ENCODE data around the gene AGPAT3. TPM values are rescaled to one million over a fixed set of nuclear protein-coding genes. Genes with fewer than 3 reads are reported as not detected.

The AGPAT3 gene
- total and polyA plus RNA-seq, 10 of the 15 experiments (the other 5 are each of a cell fraction or from before 2014, with no cell fraction given), result 1.2 to 110 (median 30.8) TPM

- no peak for TF ChIP-seq ELK1 (IDR thresholded peaks at IDR 0.05; ENCODE audit: low read depth, low read length)
- no peak for TF ChIP-seq CHD2 (IDR thresholded peaks at IDR 0.05; ENCODE audit: borderline replicate concordance, low read depth, low read length)
- TF ChIP-seq CTCF (IDR thresholded peaks at IDR 0.05 in 2 of 3, conservative IDR thresholded peaks at IDR 0.05 in 1 of 3; ENCODE audit: control insufficient read depth in 2 of 3, extremely low read depth in 1 of 3, insufficient read depth in 1 of 3, low read depth in 3 of 3, low read length in 3 of 3), result 0 out of 6 replicates have a peak, but pooled peaks of 1 of the 3 experiments have one; percentile 3
- no peak for TF ChIP-seq RCOR1 (conservative IDR thresholded peaks at IDR 0.05; ENCODE audit: low read depth, low read length)
- TF ChIP-seq SPI1 (IDR thresholded peaks at IDR 0.05; ENCODE audit: borderline replicate concordance, insufficient read depth, low read depth, low read length), result no peak
- TF ChIP-seq SP1 (IDR thresholded peaks at IDR 0.05; ENCODE audit: low read depth, low read length), result no peak
- TF ChIP-seq CREB1 (IDR thresholded peaks at IDR 0.05; ENCODE audit: low read depth), result no peak
- TF ChIP-seq KLF5 (IDR thresholded peaks at IDR 0.05; ENCODE audit: partially characterized antibody), result no peak
- peak; percentile 72 for TF ChIP-seq RAD51 (IDR thresholded peaks at IDR 0.05)
- peak; percentile 47; the same call in 1 of the 2 replicates for TF ChIP-seq LARP7 (IDR thresholded peaks at IDR 0.05)
- no peak for TF ChIP-seq MAX (IDR thresholded peaks at IDR 0.05; ENCODE audit: low read depth, low read length)
- TF ChIP-seq YBX1 (IDR thresholded peaks at IDR 0.05), result no peak
- no peak for TF ChIP-seq E4F1 (IDR thresholded peaks at IDR 0.05; ENCODE audit: borderline replicate concordance, partially characterized antibody)
- TF ChIP-seq NFIC (IDR thresholded peaks at IDR 0.05; ENCODE audit: low read depth, low read length), result no peak
- TF ChIP-seq PBX3 (IDR thresholded peaks at IDR 0.05; ENCODE audit: insufficient replicate concordance, low read depth, low read length), result no peak
- TF ChIP-seq HDGF (IDR thresholded peaks at IDR 0.05), result 0 out of 2 replicates have a peak, but pooled peaks have one; percentile 36
- TF ChIP-seq ZBTB11 (CRISPR knock-in tag; IDR thresholded peaks at IDR 0.05), result no peak
- no peak for TF ChIP-seq JUND (IDR thresholded peaks at IDR 0.05; ENCODE audit: low read depth, low read length)
Measured at GRCh38 chr21:43866659-43867331, 1.8 kb downstream of the AGPAT3 start (continued).
